ENCODE data around the gene GINS3.
"Not testable (repeated sequence)": the region's sequence is repeated elsewhere in the genome, so short reads cannot be mapped to it uniquely, and the experiment has no call there.

DNA sequence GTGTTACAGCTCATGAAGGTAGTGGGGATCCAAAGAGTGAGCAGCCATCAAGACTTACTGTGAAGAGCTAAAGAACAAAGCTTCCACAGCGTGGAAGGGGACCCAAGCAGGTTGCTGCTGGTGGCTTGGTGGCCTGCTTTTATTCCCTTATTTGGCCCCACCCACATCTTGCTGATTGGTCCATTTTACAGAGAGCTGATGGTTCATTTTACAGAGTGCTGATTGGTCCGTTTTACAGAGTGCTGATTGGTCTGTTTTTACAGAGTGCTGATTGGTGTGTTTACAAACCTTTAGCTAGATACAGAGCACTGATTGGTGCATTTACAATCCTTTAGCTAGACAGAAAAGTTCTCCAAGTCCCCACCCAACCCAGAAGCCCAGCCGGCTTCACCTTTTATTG lies 9.0 kb downstream of the GINS3 start:
- TF ChIP-seq POLR2A (IDR thresholded peaks at IDR 0.05; ENCODE audit: low read depth); POLR2AphosphoS5 (IDR thresholded peaks at IDR 0.05); EP300 (IDR thresholded peaks at IDR 0.05): not testable (repeated sequence)
- TF ChIP-seq, protein P1, sequence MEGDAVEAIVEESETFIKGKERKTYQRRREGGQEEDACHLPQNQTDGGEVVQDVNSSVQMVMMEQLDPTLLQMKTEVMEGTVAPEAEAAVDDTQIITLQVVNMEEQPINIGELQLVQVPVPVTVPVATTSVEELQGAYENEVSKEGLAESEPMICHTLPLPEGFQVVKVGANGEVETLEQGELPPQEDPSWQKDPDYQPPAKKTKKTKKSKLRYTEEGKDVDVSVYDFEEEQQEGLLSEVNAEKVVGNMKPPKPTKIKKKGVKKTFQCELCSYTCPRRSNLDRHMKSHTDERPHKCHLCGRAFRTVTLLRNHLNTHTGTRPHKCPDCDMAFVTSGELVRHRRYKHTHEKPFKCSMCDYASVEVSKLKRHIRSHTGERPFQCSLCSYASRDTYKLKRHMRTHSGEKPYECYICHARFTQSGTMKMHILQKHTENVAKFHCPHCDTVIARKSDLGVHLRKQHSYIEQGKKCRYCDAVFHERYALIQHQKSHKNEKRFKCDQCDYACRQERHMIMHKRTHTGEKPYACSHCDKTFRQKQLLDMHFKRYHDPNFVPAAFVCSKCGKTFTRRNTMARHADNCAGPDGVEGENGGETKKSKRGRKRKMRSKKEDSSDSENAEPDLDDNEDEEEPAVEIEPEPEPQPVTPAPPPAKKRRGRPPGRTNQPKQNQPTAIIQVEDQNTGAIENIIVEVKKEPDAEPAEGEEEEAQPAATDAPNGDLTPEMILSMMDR (IDR thresholded peaks at IDR 0.05): not testable (repeated sequence)
